Stimulated activated CD8-positive, alpha-beta memory T cell treated with anti-CD3 and anti-CD28 coated beads, Interleukin-7, amount 100 ng/mL, for 24 hours (primary cell): Measurements from ENCODE around the gene POM121.
"Not testable (repeated sequence)": the region's sequence is repeated elsewhere in the genome, so short reads cannot be mapped to it uniquely, and the experiment has no call there.

ENCODE experiments used
- DNase-seq: peaks from one replicate; pipeline ENCODE4 v3.0.0-alpha.2; 2020; ENCODE audit warnings: low read depth

Gene POM121

DNA sequence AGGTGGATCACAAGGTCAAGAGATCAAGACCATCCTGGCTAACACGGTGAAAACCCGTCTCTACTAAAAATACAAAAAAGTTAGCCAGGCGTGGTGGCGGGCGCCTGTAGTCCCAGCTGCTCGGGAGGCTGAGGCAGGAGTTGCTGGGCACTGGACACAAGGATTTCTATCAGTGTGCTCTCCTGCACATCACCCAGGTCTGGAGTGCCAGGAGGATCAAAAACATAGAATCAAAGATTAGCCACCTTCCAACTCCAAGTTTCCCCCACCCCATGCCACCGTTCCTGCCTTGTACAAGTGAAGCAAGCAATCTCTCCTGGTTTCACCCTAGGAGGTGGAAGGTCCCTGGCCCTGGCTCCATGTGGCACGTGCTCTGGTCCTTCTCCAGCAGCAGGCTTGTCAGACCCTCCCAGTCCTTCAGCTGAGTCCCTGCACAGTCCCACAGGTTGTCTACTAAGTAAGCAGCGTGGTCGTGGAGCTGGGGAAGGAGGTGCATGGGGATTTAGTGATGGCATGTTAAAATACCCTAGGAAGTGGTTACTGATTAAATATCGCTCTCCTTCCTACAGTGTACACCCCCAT is 73.1 kb downstream of the POM121 start:
- DNase-seq, result not testable (repeated sequence)
